Natural killer cell (primary cell): ENCODE results near the gene ITLN1. TPM values are rescaled to one million over a fixed set of nuclear protein-coding genes. Genes with fewer than 3 reads are reported as not detected.

Experiments
- ATAC-seq, 3 donors: fragments of 150-1000 bp in 2 of 3; fragments of 200-7000 bp in 1 of 3; cut with Tn5 transposase; 1 replicate in 1 of 3; 2 replicates in 2 of 3; pipeline ENCODE4 v1.10.0; 2021; ENCODE audit warnings: mild to moderate bottlenecking in 2 of 3, moderate library complexity in 2 of 3
- DNase-seq, 2 donors: peaks; one replicate each; pipeline versions ENCODE4 v3.0.0 to v3.0.0-alpha.2; 2013 to 2021; ENCODE audit warnings: mixed read lengths in 1 of 2
- H3K27ac ChIP-seq: one replicate; pipeline ENCODE4 v1.5.1; 2013; ENCODE audit warnings: mild to moderate bottlenecking, low read length
- H3K27me3 ChIP-seq: one replicate; pipeline ENCODE4 v1.6.1; 2013; ENCODE audit warnings: low read length; ENCODE audit not compliant: control insufficient read depth, insufficient read depth
- H3K36me3 ChIP-seq: one replicate; pipeline ENCODE4 v1.6.1; 2013; ENCODE audit warnings: low read length; ENCODE audit not compliant: control insufficient read depth, insufficient read depth
- H3K4me1 ChIP-seq: one replicate; pipeline ENCODE4 v1.6.1; 2013; ENCODE audit warnings: low read length; ENCODE audit not compliant: control insufficient read depth, insufficient read depth
- H3K4me3 ChIP-seq: one replicate; pipeline ENCODE4 v1.5.1; 2013; ENCODE audit warnings: low read length
- H3K9me3 ChIP-seq: one replicate; pipeline ENCODE4 v1.6.1; 2013; ENCODE audit warnings: low read length; ENCODE audit not compliant: control insufficient read depth, insufficient read depth
- H3K27ac Mint-ChIP-seq, 2 donors: one replicate each; pipeline ENCODE4 v1.8.0; 2022; ENCODE audit warnings: mild to moderate bottlenecking in 2 of 2, mixed read lengths in 2 of 2, moderate library complexity in 1 of 2
- H3K27me3 Mint-ChIP-seq, 2 donors: one replicate each; pipeline ENCODE4 v1.8.0; 2022; ENCODE audit warnings: low read depth in 2 of 2, mixed read lengths in 2 of 2
- H3K36me3 Mint-ChIP-seq: one replicate; pipeline ENCODE4 v1.8.0; 2022; ENCODE audit warnings: mixed read lengths
- H3K4me1 Mint-ChIP-seq, 2 donors: one replicate each; pipeline ENCODE4 v1.8.0; 2022; ENCODE audit warnings: mixed read lengths in 2 of 2
- H3K4me3 Mint-ChIP-seq: one replicate; pipeline ENCODE4 v1.8.0; 2022; ENCODE audit warnings: mild to moderate bottlenecking, moderate library complexity, mixed read lengths
- H3K9me3 Mint-ChIP-seq, 2 donors: one replicate each; pipeline ENCODE4 v1.8.0; 2022; ENCODE audit warnings: mixed read lengths in 2 of 2
- CTCF ChIP-seq: fragments of 200-600 bp; IDR thresholded peaks from one replicate; pipeline ENCODE4 v1.8.0; 2022; ENCODE audit warnings: antibody characterized with exemption
- WGBS: methylation state at CpG from one replicate; pipeline ENCODE4 v1.1.7; 2013; ENCODE audit warnings: missing lambda C conversion rate; ENCODE audit not compliant: insufficient coverage; 5-methylcytosine and 5-hydroxymethylcytosine counted together
- intact Hi-C: fragments of 100-400 bp; cut with micrococcal nuclease; formaldehyde crosslinking; loops from one replicate; pipeline ENCODE4 v1.14.2; 2022
- total RNA-seq, 4 donors: library from RNA; stranded (reverse); fragments of 120-200 nt in 1 of 4; gene quantifications; one replicate each; pipeline versions ENCODE4 v1.2.3 to v1.2.4, GENCODE V29; 2013 to 2022

The ITLN1 gene
- total RNA-seq, 3 donors from 2014 or later (not counting 1 experiment from before 2014, with no cell fraction given) = not detected

GRCh38 chr1:160830321-160831153, 54.4 kb downstream of the ITLN1 start:
- Histone ChIP-seq H3K27me3 (no peaks in the 10 kb centered on the region), H3K4me3 (no peak overlapping the region), H3K9me3 (no peaks in the 10 kb centered on the region), H3K36me3 (peaks cover 81% of the 10 kb centered on the region), H3K4me1 (peaks cover 14% of the 10 kb centered on the region), H3K27ac (no peak overlapping the region)
- peak; percentile 43 to 84 for DNase-seq
- Mint-ChIP-seq H3K27ac (peak overlapping the region; percentile 27 to 86), H3K27me3 (no peaks in the 10 kb centered on the region), H3K36me3 (peaks cover 37% of the 10 kb centered on the region), H3K9me3 (no peaks in the 10 kb centered on the region), H3K4me3 (no peak overlapping the region), H3K4me1 (peaks cover 47 to 50% of the 10 kb centered on the region in 2 donors)
- intact Hi-C loops = loop anchor here (1.0 kb wide), 2 partner anchors 103 to 149 kb away; no protein-coding TSS in a partner anchor
- TF ChIP-seq CTCF = peak; percentile 53
- ATAC-seq = peak; percentile 57 to 75 (median 71)
- 83% methylated on average over 5 of the region's 8 CpGs for WGBS

GRCh38 chr1:160829766-160830165, 55.2 kb downstream of the ITLN1 start:
- intact Hi-C loops = loop anchor here (1.0 kb wide), 2 partner anchors 102 to 148 kb away; no protein-coding TSS in a partner anchor
- 75% methylated on average over 1 of the region's 1 CpG for WGBS
- H3K9me3 ChIP-seq = no peaks in the 10 kb centered on the region
- H3K4me3 ChIP-seq = no peak overlapping the region
- H3K9me3 Mint-ChIP-seq = no peaks in the 10 kb centered on the region
- H3K36me3 Mint-ChIP-seq = peaks cover 32% of the 10 kb centered on the region
- no peak for TF ChIP-seq CTCF
- H3K27ac Mint-ChIP-seq = peak overlapping the region; percentile 27 to 86
- H3K27me3 ChIP-seq = no peaks in the 10 kb centered on the region
- no peak for DNase-seq
- peaks cover 75% of the 10 kb centered on the region for H3K36me3 ChIP-seq
- H3K27ac ChIP-seq = peak overlapping the region; percentile 2
- H3K4me1 ChIP-seq = peaks cover 8% of the 10 kb centered on the region
- ATAC-seq = no peak
- H3K4me3 Mint-ChIP-seq = no peak overlapping the region
- peaks cover 40 to 43% of the 10 kb centered on the region in 2 donors for H3K4me1 Mint-ChIP-seq
- no peaks in the 10 kb centered on the region for H3K27me3 Mint-ChIP-seq

GRCh38 chr1:160827418-160827817, 57.6 kb downstream of the ITLN1 start:
- peaks cover 22 to 27% of the 10 kb centered on the region in 2 donors for H3K4me1 Mint-ChIP-seq
- DNase-seq = no peak
- peak overlapping the region; percentile 76 for H3K27ac Mint-ChIP-seq
- H3K4me1 ChIP-seq = no peaks in the 10 kb centered on the region
- H3K27me3 Mint-ChIP-seq = no peaks in the 10 kb centered on the region
- H3K4me3 Mint-ChIP-seq = no peak overlapping the region
- no peak overlapping the region for H3K27ac ChIP-seq
- no peaks in the 10 kb centered on the region for H3K9me3 ChIP-seq
- no peaks in the 10 kb centered on the region for H3K27me3 ChIP-seq
- peaks cover 71% of the 10 kb centered on the region for H3K36me3 ChIP-seq
- TF ChIP-seq CTCF = no peak
- no peak for ATAC-seq
- H3K36me3 Mint-ChIP-seq = peaks cover 27% of the 10 kb centered on the region
- intact Hi-C loops = no loop called here
- H3K4me3 ChIP-seq = no peak overlapping the region
- no peaks in the 10 kb centered on the region for H3K9me3 Mint-ChIP-seq
- WGBS = 95% methylated on average over 2 of the region's 2 CpGs
